ENCODE data around the gene MRPL45. TPM values are rescaled to one million over a fixed set of nuclear protein-coding genes. Genes with fewer than 3 reads are reported as not detected.
"Not testable (repeated sequence)": the region's sequence is repeated elsewhere in the genome, so short reads cannot be mapped to it uniquely, and the experiment has no call there.

The MRPL45 gene
- total RNA-seq = 39.6 TPM

DNA sequence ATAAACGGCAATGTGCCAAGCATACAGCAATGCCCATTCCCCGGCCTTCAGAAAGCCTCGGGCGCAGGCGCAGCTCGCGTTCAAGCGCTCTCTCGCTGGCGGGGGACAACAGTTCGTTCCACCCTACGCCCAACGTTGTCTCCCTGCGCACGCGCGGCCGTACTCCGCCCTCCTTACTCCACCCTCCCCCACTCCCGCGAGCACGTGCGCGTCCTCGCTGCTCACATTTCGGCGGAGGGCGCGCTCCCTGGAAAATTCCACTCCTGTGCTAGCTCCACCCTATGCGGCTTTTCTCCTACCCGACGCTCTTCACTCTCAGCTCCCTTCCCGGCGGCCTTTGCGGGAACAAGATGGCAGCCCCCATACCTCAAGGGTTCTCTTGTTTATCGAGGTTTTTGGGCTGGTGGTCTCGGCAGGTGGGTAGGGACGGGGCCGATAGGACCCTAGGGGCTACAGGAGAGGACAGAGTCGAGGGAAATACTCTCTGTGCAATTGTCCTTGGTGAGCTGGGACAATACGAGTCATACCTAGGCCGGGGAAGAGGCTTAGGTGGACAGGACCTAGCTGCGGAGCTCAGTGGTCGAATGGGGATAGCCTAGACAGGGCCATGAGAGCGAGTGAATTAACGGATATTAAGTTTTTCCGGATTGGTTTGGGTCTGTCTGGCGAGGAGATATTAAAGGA lies at the start of gene MRPL45:
Gene MRPL45 (plus strand): TSS at position 335 of the 684 bp plus-strand sequence. CDS start 16 bp downstream, at position 351.
- DNase-seq (ENCODE audit: low read depth in 2 of 3, low spot score in 2 of 3) = peak; percentile 88 to 98 (median 97)

GRCh38 chr17:38253191-38253590 lies 43.8 kb upstream of the MRPL45 start:
- not testable (repeated sequence) for DNase-seq (ENCODE audit: low read depth in 2 of 3, low spot score in 2 of 3)

DNA sequence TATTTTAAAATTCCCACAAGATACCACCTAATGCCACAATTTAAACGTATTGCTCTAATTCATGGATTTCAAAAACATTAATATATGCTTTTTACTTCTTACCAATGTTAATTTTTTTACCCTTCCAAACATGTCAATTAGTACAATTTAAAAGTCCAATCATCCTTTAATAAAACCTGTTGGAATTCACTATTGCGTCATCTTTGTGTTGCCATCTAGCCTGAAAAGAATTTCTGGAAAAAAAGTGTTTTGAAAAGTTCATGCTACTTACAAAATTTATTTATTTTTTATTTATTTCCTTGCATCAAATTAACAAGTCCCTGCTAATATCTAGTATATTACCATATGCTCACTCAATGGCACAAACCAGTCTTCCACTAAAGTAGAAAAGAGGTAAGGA lies 42.6 kb upstream of the MRPL45 start:
- DNase-seq (ENCODE audit: low read depth in 2 of 3, low spot score in 2 of 3) = not testable (repeated sequence)

DNA sequence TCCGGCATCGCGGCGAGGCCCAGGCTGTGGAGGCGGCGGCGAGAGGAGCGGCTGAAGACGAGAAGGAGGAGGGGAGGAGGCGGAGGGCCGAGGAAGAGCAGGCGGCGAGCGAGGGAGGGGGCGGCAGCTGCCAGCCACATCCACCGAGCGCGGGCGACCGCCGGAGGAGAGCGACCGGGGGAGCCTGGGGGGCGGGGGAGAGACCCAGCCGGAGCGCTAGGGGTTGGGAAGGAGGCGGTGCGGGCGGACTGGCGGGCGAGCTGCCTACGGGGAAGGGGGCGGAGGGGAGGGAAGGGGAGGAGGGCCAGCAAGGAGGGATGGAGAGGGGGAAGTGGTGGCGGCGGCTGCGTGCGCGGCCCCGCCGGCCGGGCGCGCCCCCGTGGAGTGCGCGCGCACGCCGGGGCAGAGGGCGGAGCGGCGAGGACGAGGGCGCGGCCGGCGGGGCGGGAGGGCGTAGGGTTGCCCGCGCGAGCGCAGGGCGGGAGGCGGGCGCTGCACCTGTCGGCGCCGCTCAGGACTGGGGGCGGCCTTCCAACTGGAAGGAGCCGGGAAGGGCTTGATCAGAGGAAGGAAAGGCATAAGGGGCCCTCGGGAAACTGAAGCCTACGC lies 39.9 kb upstream of the MRPL45 start:
- DNase-seq (ENCODE audit: low read depth in 2 of 3, low spot score in 2 of 3) = peak; percentile 62 to 88 (median 86)

- DNase-seq (ENCODE audit: low read depth in 2 of 3, low spot score in 2 of 3) = not testable (repeated sequence)
Measured at GRCh38 chr17:38265974-38266506, 30.9 kb upstream of the MRPL45 start.

- DNase-seq (ENCODE audit: low read depth in 2 of 3, low spot score in 2 of 3) = not testable (repeated sequence)
Measured at GRCh38 chr17:38266571-38266970, 30.4 kb upstream of the MRPL45 start.

DNA sequence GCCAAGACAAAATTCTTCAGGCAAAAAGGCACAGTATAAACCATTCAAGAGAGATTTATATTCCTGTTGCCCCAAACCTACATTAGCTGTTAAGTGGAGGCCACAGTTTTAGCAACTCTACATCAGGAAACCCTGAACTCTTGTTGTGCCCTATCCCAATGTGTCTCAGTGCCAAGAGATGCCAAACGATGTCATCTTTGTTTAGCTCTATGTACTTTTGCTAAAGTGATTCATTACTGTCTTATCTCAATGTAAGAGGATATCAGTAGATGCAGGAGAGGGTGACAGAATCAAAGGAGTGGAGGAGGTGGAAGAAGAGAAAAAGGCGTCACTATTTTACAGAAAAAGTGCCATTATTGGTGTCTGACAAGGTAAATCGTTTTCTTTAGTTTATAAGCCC lies 28.8 kb upstream of the MRPL45 start:
- not testable (repeated sequence) for DNase-seq (ENCODE audit: low read depth in 2 of 3, low spot score in 2 of 3)

GRCh38 chr17:38269045-38269444 lies 27.9 kb upstream of the MRPL45 start:
- DNase-seq (ENCODE audit: low read depth in 2 of 3, low spot score in 2 of 3) = not testable (repeated sequence)

GRCh38 chr17:38269552-38269951 lies 27.4 kb upstream of the MRPL45 start:
- not testable (repeated sequence) for DNase-seq (ENCODE audit: low read depth in 2 of 3, low spot score in 2 of 3)

- not testable (repeated sequence) for DNase-seq (ENCODE audit: low read depth in 2 of 3, low spot score in 2 of 3)
Measured at GRCh38 chr17:38285994-38286393, 11.0 kb upstream of the MRPL45 start.

DNA sequence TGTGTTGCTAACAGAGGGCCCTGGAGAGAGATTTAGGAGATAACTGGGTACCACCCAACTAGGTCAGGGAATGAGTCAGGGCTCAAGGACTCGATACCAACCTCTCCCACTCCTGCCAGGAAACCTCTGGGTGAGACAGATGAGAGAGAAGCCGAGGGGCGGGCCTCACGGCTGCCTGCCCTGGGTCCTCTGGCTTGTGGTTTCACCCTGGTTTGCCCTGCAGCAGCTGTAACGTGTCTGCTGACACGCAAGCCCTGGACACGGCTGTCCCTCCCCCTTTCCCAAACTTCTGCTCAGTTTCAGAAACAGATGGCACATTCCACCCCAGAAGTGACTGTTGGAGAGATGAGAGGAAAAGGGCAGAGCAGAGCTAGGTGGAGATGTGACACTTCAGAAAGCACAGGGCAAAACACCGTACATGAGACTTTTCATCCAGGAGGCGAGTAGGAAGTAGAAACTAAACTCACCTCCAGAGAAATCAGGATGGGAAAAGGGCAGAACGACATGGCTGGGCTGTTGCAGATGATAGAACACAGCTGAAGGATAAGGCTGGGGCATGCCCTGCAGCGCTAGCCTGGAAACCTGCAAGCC lies 10.4 kb upstream of the MRPL45 start:
- DNase-seq (ENCODE audit: low read depth in 2 of 3, low spot score in 2 of 3) = peak in 1 of 3 donors; percentile 1

DNA sequence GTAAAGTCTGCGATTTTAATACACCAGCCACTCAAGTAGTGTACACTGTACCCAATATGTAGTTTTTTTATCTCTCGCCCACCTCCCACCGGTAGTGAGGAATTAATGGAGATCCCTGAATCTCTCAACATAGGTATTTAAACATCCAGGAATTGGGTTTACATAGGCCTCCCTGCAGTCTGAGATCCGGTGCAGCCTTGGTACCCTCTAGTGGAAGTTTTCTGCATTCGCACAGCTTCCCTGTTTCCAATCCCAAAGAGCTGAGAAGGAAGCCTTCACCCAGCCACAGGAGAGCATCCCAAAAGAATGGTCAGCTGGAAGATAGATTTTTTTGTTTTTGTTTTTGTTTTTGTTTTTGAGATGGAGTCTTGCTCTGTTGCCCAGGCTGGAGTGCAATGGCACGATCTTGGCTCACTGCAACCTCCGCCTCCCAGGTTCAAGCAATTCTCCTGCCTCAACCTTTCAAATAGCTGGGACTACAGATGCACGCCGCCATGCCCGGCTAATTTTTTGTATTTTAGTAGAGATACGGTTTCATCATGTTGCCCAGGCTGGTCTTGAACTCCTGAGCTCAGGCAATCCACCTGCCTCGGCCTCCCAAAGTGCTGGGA lies 8.6 kb upstream of the MRPL45 start:
- peak in 1 of 3 donors; percentile 21 for DNase-seq (ENCODE audit: low read depth in 2 of 3, low spot score in 2 of 3)

GRCh38 chr17:38289760-38290159 lies 7.2 kb upstream of the MRPL45 start:
- not testable (repeated sequence) for DNase-seq (ENCODE audit: low read depth in 2 of 3, low spot score in 2 of 3)

DNA sequence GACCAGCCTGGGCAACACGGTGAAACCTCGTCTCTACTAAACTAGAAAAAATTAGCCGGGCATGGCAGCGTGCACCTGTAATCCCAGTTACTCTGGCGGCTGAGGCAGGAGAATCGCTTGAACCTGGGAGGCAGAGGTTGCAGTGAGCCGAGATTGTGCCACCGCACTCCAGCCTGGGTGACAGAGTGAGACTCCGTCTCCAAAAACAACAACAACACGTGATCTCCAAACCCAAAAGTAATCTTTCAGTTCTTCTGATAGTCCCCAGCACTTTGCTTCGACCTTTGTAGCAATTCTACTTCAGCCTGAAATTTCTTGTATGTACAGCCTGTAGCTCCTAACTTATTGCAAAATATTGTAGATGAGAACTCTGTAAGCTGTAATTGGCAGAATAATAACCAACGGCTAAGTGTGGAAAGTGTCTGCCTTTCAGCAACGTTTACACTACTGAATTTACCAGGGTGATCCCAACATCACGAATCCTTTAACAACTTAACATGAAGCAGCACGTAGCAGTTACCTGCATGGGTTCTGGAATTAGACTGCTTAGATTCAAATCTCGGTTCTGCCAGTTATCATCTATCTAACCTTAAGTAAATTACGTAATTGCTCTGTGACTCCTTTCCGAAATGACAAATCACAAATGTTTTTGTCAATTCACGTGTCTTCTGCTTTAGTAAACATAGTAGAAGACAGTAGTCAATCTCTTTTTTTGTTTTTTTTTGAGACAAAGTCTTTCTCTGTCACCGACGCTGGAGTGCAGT lies 1.2 kb upstream of the MRPL45 start:
- DNase-seq (ENCODE audit: low read depth in 2 of 3, low spot score in 2 of 3) = not testable (repeated sequence)

DNA sequence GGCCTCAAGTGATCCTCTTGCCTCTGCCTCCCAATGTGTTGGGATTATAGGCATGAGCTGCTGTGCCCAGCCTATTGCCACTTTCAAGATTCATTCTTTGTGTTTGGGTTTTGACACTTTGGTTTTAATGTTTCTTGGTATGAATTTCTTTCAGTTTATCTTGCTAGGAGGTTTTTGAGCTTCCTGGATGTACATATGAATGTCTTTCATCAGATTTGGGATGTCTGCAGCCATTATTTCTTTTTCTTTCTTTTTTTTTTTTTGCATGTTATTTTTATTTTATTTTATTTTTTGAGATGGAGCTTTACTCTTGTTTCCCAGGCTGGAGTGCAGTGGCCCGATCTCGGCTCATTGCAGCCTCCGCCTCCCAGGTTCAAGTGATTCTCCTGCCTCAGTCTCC lies 18.5 kb downstream of the MRPL45 start:
- DNase-seq (ENCODE audit: low read depth in 2 of 3, low spot score in 2 of 3) = no peak

DNA sequence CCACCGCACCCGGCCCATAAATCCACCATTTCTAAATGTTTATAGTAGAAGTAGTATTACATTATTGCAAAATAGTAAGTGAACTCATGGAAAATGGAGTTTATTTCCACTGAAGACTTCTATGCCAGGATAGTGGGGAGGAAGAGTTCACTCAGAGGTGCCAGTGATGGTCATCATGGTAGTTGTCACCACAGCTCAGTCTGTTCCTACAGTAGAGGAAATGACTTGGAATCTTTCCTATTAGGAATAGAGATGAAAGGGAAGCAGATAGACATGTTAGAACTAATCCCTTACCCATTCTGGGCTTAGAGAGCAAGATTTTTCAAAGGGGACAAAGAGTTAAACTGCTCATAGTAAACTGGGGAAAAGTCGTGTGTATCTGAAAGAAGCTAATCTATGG lies 20.1 kb downstream of the MRPL45 start:
- no peak for DNase-seq (ENCODE audit: low read depth in 2 of 3, low spot score in 2 of 3)

GRCh38 chr17:38320482-38320881 lies 23.5 kb downstream of the MRPL45 start:
- no peak for DNase-seq (ENCODE audit: low read depth in 2 of 3, low spot score in 2 of 3)

DNA sequence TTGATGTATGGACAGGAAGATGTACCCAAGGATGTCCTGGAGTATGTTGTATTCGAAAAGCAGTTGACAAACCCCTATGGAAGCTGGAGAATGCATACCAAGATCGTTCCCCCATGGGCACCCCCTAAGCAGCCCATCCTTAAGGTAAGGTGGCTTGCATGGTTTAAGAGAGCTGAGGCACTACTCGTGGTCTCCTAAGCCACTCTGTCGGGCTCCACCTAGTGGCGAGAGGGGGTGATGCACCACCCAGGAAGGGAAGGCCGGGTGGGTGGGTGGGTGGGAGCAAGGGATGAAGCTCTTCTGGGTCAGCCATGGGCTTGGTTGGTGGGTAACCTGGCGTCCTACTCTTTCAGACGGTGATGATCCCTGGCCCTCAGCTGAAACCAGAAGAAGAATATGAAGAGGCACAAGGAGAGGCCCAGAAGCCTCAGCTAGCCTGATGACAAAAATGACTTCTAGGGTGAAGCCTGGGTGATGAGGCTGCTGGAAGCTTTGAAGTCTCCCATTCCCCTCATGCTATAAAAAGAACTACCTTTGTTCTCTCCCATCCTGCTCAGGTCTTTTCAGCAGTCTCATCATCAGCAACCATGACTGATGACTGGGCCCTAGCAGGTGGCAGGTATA lies 25.3 kb downstream of the MRPL45 start:
- peak in 2 of 3 donors; percentile 44 to 65 for DNase-seq (ENCODE audit: low read depth in 2 of 3, low spot score in 2 of 3)

DNA sequence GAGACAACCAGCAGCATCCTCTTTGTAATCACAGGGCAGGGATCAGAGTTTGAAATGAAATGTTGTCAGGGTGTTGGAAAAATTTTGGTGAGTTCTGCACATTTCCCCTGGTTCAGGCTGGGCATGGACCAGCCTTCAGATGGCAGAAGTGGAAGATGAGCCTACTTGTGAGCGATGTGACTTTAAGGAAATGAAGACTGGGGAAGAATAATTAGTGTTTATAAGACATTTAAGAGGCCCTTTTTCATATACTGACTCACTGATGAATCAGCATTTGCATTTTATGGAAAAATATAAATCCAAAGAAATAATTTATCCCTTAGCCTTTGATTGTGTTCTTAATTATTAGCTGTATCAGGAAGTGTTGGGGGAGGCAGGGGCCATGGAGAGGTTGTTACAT lies 25.9 kb downstream of the MRPL45 start:
- no peak for DNase-seq (ENCODE audit: low read depth in 2 of 3, low spot score in 2 of 3)

GRCh38 chr17:38324141-38324697 lies 27.3 kb downstream of the MRPL45 start:
- DNase-seq (ENCODE audit: low read depth in 2 of 3, low spot score in 2 of 3) = no peak

All from hematopoietic multipotent progenitor cell (in vitro differentiated cells).